Keratinocyte (primary cell): ENCODE results near the gene FOXK2. TPM values are rescaled to one million over a fixed set of nuclear protein-coding genes. Genes with fewer than 3 reads are reported as not detected.

Experiments used
- DNase-seq: peaks from one replicate; pipeline ENCODE4 v3.0.0-alpha.2; 2011; ENCODE audit warnings: low read depth, missing footprints, low spot score
- FAIRE-seq: peaks from 2 replicates; lab custom pipeline; 2011; peaks lifted over from hg19 to GRCh38; lab: Jason Lieb, UNC
- H2AFZ ChIP-seq: 2 replicates; pipeline ENCODE4 v1.6.0; 2012; ENCODE audit warnings: low read length, control low read depth, inconsistent platforms; ENCODE audit not compliant: control insufficient read depth
- H3K27ac ChIP-seq: 2 replicates; pipeline ENCODE4 v1.5.1; 2011; ENCODE audit warnings: low read length; ENCODE audit not compliant: control insufficient read depth, insufficient read depth
- H3K27me3 ChIP-seq: 3 replicates; pipeline ENCODE4 v1.6.0; 2011; ENCODE audit warnings: low read length; ENCODE audit not compliant: control insufficient read depth, insufficient read depth; ENCODE audit errors: extremely low read depth
- H3K36me3 ChIP-seq, 2 experiments: 2 replicates in 1 of 2; 3 replicates in 1 of 2; pipeline ENCODE4 v1.5.1; 2011; ENCODE audit warnings: low read length in 2 of 2, mild to moderate bottlenecking in 1 of 2; ENCODE audit not compliant: control insufficient read depth in 2 of 2, insufficient read depth in 2 of 2; ENCODE audit errors: extremely low read depth in 1 of 2
- H3K4me1 ChIP-seq: 3 replicates; pipeline ENCODE4 v1.5.1; 2011; ENCODE audit warnings: low read length; ENCODE audit not compliant: control insufficient read depth, insufficient read depth; ENCODE audit errors: extremely low read depth
- H3K4me2 ChIP-seq: 3 replicates; pipeline ENCODE4 v1.6.0; 2011; ENCODE audit warnings: low read depth, low read length; ENCODE audit not compliant: control insufficient read depth, insufficient read depth; ENCODE audit errors: extremely low read depth
- H3K4me3 ChIP-seq, 3 experiments: fragments of 200-600 bp in 1 of 3; sonication (generic) in 1 of 3; 2 replicates in 2 of 3; 3 replicates in 1 of 3; pipeline ENCODE4 v1.5.1; 2011 to 2016; ENCODE audit warnings: low read length in 3 of 3, mild to moderate bottlenecking in 3 of 3, control low read depth in 2 of 3, inconsistent platforms in 1 of 3, low read depth in 1 of 3, mixed read lengths in 1 of 3, mixed run types in 1 of 3, moderate library complexity in 1 of 3; ENCODE audit not compliant: control insufficient read depth in 2 of 3, insufficient read depth in 2 of 3; ENCODE audit errors: extremely low read depth in 1 of 3
- H3K79me2 ChIP-seq: 2 replicates; pipeline ENCODE4 v1.6.0; 2012; ENCODE audit warnings: low read length; ENCODE audit not compliant: control insufficient read depth, insufficient read depth
- H3K9ac ChIP-seq: 3 replicates; pipeline ENCODE4 v1.6.0; 2011; ENCODE audit warnings: low read length; ENCODE audit not compliant: control insufficient read depth, insufficient read depth; ENCODE audit errors: extremely low read depth
- H3K9me1 ChIP-seq: 3 replicates; pipeline ENCODE4 v1.6.0; 2011; ENCODE audit warnings: low read length; ENCODE audit not compliant: control insufficient read depth, insufficient read depth; ENCODE audit errors: extremely low read depth
- H3K9me3 ChIP-seq: 2 replicates; pipeline ENCODE4 v1.5.1; 2012; ENCODE audit warnings: low read depth, low read length; ENCODE audit not compliant: control insufficient read depth
- H4K20me1 ChIP-seq: 3 replicates; pipeline ENCODE4 v1.6.0; 2011; ENCODE audit warnings: low read length; ENCODE audit not compliant: control insufficient read depth, insufficient read depth; ENCODE audit errors: extremely low read depth
- CTCF ChIP-seq, 3 experiments: IDR thresholded peaks in 1 of 3; conservative IDR thresholded peaks in 1 of 3; optimal IDR thresholded peaks in 1 of 3; 2 replicates in 2 of 3; 3 replicates in 1 of 3; pipeline versions ENCODE3 to v1.5.1; 2011; ENCODE audit warnings: low read length in 3 of 3, mild to moderate bottlenecking in 3 of 3, moderate library complexity in 2 of 3, control low read depth in 1 of 3, inconsistent platforms in 1 of 3; ENCODE audit not compliant: insufficient read depth in 2 of 3; ENCODE audit errors: extremely low read depth in 1 of 3
- EZH2 ChIP-seq: IDR thresholded peaks from one replicate; pipeline ENCODE4 v1.6.1; 2012; ENCODE audit warnings: inconsistent platforms, mild to moderate bottlenecking, low read length, moderate library complexity
- dilution Hi-C: fragments of 300-500 bp; cut with MboI; formaldehyde crosslinking; loops from one replicate; pipeline ENCODE4 v1.7.0; 2020; ENCODE audit warnings: low sequenced_read_pairs; ENCODE audit not compliant: extremely low pct_ligation_motif_present
- polyA plus RNA-seq, 5 experiments: library from polyadenylated mRNA; depleted of rRNA in 3 of 5; stranded (reverse) in 3 of 5; stranded (forward) in 1 of 5; unstranded in 1 of 5; fragments of >200 nt; gene quantifications; 1 replicate in 1 of 5; 2 replicates in 3 of 5; 3 replicates in 1 of 5; pipeline versions ENCODE4 v1.2.1 to v1.2.3, GENCODE V29; 2011 to 2012; ENCODE audit warnings: missing spikeins in 2 of 5, low read depth in 1 of 5, low replicate concordance in 1 of 5

Gene FOXK2
- polyA plus RNA-seq, 1 donor (not counting 4 experiments of a cell fraction or from before 2014, with no cell fraction given), result 43.9 TPM

GRCh38 chr17:82569621-82570020 lies 50.1 kb downstream of the FOXK2 start:
- FAIRE-seq (no peak), DNase-seq (no peak)
- Histone ChIP-seq H4K20me1 (peaks cover 22% of the 10 kb centered on the region), H3K4me2 (no peak overlapping the region), H3K36me3 (peaks cover 44 to 64% of the 10 kb centered on the region in 2 experiments), H3K4me1 (no peaks in the 10 kb centered on the region), H3K4me3 (no peak overlapping the region), H3K27ac (no peak overlapping the region), H3K9me3 (no peaks in the 10 kb centered on the region), H3K27me3 (no peaks in the 10 kb centered on the region), H2AFZ (no peak overlapping the region), H3K79me2 (peaks cover 73% of the 10 kb centered on the region), H3K9ac (no peak overlapping the region), H3K9me1 (no peaks in the 10 kb centered on the region)
- dilution Hi-C loops, result no loop called here
- no peak for TF ChIP-seq EZH2
- TF ChIP-seq CTCF (optimal IDR thresholded peaks at IDR 0.05 in 1 of 3, IDR thresholded peaks at IDR 0.05 in 1 of 3, conservative IDR thresholded peaks at IDR 0.05 in 1 of 3; ENCODE audit: extremely low read depth in 1 of 3, insufficient read depth in 2 of 3, low read length in 3 of 3), result no peak

GRCh38 chr17:82570277-82570676 lies 50.7 kb downstream of the FOXK2 start:
- H2AFZ ChIP-seq, result no peak overlapping the region
- peaks cover 71% of the 10 kb centered on the region for H3K79me2 ChIP-seq
- H3K4me2 ChIP-seq, result no peak overlapping the region
- no peaks in the 10 kb centered on the region for H3K27me3 ChIP-seq
- peaks cover 22% of the 10 kb centered on the region for H4K20me1 ChIP-seq
- no peaks in the 10 kb centered on the region for H3K9me3 ChIP-seq
- no peaks in the 10 kb centered on the region for H3K9me1 ChIP-seq
- DNase-seq (no peak), FAIRE-seq (no peak)
- no peak overlapping the region for H3K9ac ChIP-seq
- peaks cover 48 to 64% of the 10 kb centered on the region in 2 experiments for H3K36me3 ChIP-seq
- no peak overlapping the region for H3K27ac ChIP-seq
- dilution Hi-C loops, result no loop called here
- no peaks in the 10 kb centered on the region for H3K4me1 ChIP-seq
- no peak overlapping the region for H3K4me3 ChIP-seq
- TF ChIP-seq EZH2 (no peak), CTCF (optimal IDR thresholded peaks at IDR 0.05 in 1 of 3, IDR thresholded peaks at IDR 0.05 in 1 of 3, conservative IDR thresholded peaks at IDR 0.05 in 1 of 3; ENCODE audit: extremely low read depth in 1 of 3, insufficient read depth in 2 of 3, low read length in 3 of 3) (no peak)
